ENCODE data around the gene BRWD1.
A peak's percentile ranks its signal among the peaks of the same experiment; 100 is the strongest.
"Not testable (repeated sequence)": the region's sequence is repeated elsewhere in the genome, so short reads cannot be mapped to it uniquely, and the experiment has no call there.

Gene BRWD1

DNA sequence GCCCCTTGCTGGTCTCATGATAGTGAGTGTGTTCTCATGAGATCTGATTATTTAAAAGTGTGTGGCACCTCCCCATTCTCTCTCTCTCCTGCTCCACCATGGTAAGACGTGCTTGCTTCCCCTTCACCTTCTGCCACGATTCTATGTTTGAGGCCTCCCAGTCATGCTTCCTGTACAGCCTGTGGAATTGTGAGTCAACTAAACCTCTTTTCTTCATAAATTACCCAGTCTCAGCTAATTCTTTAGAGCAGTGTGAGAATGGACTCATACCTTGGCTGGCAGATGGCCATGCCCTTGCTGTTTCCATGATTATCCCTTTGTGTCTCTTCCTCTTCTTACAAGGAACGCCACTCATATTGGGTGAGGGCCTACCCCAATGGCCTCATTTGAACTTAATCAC, 170.5 kb downstream of the BRWD1 start:
- H3K36me3 ChIP-seq (ENCODE audit: control insufficient read depth in 2 of 2, insufficient read depth in 2 of 2, low read length in 2 of 2): no peaks in the 10 kb centered on the region
- no peak overlapping the region for H3K27ac ChIP-seq (ENCODE audit: low read depth in 2 of 2, low read length in 2 of 2)
- no peak overlapping the region for H3K9ac ChIP-seq (ENCODE audit: low read depth in 1 of 2, low read length in 2 of 2)
- H3K9me3 ChIP-seq (ENCODE audit: control insufficient read depth in 2 of 2, low read length in 2 of 2): no peaks in the 10 kb centered on the region
- H3K4me1 ChIP-seq (ENCODE audit: control insufficient read depth in 2 of 2, insufficient read depth in 2 of 2, low read length in 2 of 2): peaks cover 0 to 13% of the 10 kb centered on the region in 2 donors
- no peaks in the 10 kb centered on the region for H3K27me3 ChIP-seq (ENCODE audit: control insufficient read depth in 2 of 2, insufficient read depth in 2 of 2, low read length in 2 of 2)
- no peak overlapping the region for H3K4me3 ChIP-seq (ENCODE audit: low read length in 2 of 2)

DNA sequence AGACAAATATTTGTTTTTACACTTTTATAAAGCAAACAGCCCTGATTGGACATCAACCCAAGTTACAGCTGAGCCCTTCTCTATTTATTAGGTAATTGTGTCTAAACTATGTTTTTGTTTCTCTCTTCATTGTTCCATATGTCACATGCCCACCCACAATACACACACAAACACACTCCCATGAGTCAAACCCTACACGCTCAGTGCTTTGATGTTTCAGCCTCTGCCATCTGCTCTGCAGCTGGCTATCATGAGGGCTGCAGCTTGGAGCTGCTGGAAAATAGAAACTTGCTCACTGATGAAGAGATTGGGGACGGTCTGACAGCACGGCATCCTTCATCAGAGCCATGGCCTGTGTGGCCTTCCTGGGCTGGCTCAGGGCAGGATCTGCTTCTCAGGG, 171.9 kb downstream of the BRWD1 start:
- peaks cover 0 to 13% of the 10 kb centered on the region in 2 donors for H3K4me1 ChIP-seq (ENCODE audit: control insufficient read depth in 2 of 2, insufficient read depth in 2 of 2, low read length in 2 of 2)
- no peak overlapping the region for H3K9ac ChIP-seq (ENCODE audit: low read depth in 1 of 2, low read length in 2 of 2)
- no peaks in the 10 kb centered on the region for H3K27me3 ChIP-seq (ENCODE audit: control insufficient read depth in 2 of 2, insufficient read depth in 2 of 2, low read length in 2 of 2)
- H3K4me3 ChIP-seq (ENCODE audit: low read length in 2 of 2): peak overlapping the region in 1 of 2 donors; percentile 7
- no peaks in the 10 kb centered on the region for H3K9me3 ChIP-seq (ENCODE audit: control insufficient read depth in 2 of 2, low read length in 2 of 2)
- peak overlapping the region in 1 of 2 donors; percentile 50 for H3K27ac ChIP-seq (ENCODE audit: low read depth in 2 of 2, low read length in 2 of 2)
- H3K36me3 ChIP-seq (ENCODE audit: control insufficient read depth in 2 of 2, insufficient read depth in 2 of 2, low read length in 2 of 2): no peaks in the 10 kb centered on the region

DNA sequence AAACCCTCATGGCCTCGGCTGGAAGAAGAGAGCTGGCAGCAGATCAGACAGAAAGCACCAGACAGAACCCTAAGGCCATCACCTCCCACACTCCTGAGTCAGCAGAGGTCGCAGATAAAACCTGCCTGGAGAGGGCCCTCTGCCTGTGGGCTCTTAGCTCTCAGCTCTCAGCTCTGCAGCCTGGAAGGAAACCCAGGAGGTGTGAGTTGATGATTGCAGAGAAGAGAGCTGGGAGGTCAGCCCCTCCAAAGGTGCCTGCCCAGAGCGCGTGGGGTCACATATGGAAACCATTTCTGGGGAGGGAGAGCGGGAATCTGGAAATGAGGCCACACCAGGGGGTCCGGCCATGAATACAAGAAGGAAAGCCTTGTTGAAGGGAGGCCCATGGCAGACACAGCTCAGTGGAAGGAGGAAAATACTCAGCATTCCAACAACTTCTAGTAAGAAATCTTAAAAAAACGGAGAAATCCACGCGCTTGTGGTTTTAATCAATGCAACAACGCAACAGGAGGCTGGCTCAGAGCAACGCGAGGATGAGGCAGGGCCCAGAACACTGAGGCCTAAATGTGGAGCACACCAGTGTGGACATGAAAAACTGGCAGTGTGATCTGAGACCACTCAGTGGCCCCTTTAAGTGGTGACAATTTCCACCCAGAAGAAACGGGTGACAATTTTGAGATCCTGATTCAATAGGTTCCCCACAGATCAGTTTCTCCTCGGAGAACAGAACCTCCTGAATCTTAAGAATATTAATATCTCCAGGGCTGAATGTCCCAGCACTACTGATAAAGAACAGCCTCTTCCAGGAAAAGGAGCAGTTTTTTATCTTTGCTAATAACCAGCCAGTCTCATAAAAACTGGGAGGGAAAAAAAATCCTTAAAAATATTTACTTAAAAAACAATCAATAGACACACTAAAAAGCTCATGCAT, 175.9 kb downstream of the BRWD1 start:
- Histone ChIP-seq H3K9me3 (ENCODE audit: control insufficient read depth in 2 of 2, low read length in 2 of 2) (no peaks in the 10 kb centered on the region), H3K27ac (ENCODE audit: low read depth in 2 of 2, low read length in 2 of 2) (no peak overlapping the region), H3K4me3 (ENCODE audit: low read length in 2 of 2) (no peak overlapping the region), H3K36me3 (ENCODE audit: control insufficient read depth in 2 of 2, insufficient read depth in 2 of 2, low read length in 2 of 2) (no peaks in the 10 kb centered on the region), H3K9ac (ENCODE audit: low read depth in 1 of 2, low read length in 2 of 2) (no peak overlapping the region), H3K4me1 (ENCODE audit: control insufficient read depth in 2 of 2, insufficient read depth in 2 of 2, low read length in 2 of 2) (peaks cover 0 to 13% of the 10 kb centered on the region in 2 donors), H3K27me3 (ENCODE audit: control insufficient read depth in 2 of 2, insufficient read depth in 2 of 2, low read length in 2 of 2) (no peaks in the 10 kb centered on the region)

DNA sequence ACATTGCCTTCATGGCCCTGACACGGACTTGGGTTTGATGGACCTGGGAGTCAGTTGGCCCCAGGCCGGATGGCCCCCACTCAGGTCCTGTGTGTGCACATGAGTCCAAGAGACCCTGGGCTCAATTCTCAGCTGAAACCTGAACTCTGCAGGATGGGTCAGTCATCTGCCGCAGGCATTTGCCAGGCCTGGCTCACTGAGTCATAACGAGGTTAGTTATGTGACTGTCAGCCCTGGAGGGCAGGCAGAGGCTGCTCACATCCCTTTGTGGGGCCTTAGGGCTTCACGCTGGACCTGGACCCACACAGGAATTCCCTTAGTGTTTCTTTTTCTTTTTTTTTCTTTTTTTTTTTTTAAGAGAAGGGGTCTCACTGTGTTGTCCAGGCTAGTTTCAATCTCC, 176.7 kb downstream of the BRWD1 start:
- Histone ChIP-seq H3K27me3 (ENCODE audit: control insufficient read depth in 2 of 2, insufficient read depth in 2 of 2, low read length in 2 of 2) (no peaks in the 10 kb centered on the region), H3K36me3 (ENCODE audit: control insufficient read depth in 2 of 2, insufficient read depth in 2 of 2, low read length in 2 of 2) (no peaks in the 10 kb centered on the region), H3K4me1 (ENCODE audit: control insufficient read depth in 2 of 2, insufficient read depth in 2 of 2, low read length in 2 of 2) (peaks cover 0 to 7% of the 10 kb centered on the region in 2 donors), H3K9ac (ENCODE audit: low read depth in 1 of 2, low read length in 2 of 2) (no peak overlapping the region), H3K27ac (ENCODE audit: low read depth in 2 of 2, low read length in 2 of 2) (no peak overlapping the region), H3K9me3 (ENCODE audit: control insufficient read depth in 2 of 2, low read length in 2 of 2) (no peaks in the 10 kb centered on the region), H3K4me3 (ENCODE audit: low read length in 2 of 2) (no peak overlapping the region)

DNA sequence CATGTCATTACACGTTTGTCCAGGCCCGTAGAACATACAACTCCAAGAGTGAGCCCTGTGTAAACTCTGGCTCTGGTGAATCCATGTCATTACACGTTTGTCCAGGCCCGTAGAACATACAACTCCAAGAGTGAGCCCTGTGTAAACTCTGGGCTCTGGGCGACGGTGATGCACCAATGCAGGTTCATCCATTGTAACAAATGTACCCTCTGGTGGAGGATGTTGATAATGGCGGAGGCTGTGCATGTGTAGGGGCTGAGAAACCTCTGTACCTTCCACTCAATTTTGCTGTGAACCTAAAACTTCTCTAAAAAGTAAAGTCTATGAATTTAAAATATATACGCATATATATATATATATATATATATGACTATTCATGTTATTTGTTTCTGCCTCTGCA, 177.3 kb downstream of the BRWD1 start:
- H3K27ac ChIP-seq (ENCODE audit: low read depth in 2 of 2, low read length in 2 of 2); H3K9me3 ChIP-seq (ENCODE audit: control insufficient read depth in 2 of 2, low read length in 2 of 2); H3K4me3 ChIP-seq (ENCODE audit: low read length in 2 of 2); H3K9ac ChIP-seq (ENCODE audit: low read depth in 1 of 2, low read length in 2 of 2); H3K4me1 ChIP-seq (ENCODE audit: control insufficient read depth in 2 of 2, insufficient read depth in 2 of 2, low read length in 2 of 2); H3K36me3 ChIP-seq (ENCODE audit: control insufficient read depth in 2 of 2, insufficient read depth in 2 of 2, low read length in 2 of 2); H3K27me3 ChIP-seq (ENCODE audit: control insufficient read depth in 2 of 2, insufficient read depth in 2 of 2, low read length in 2 of 2): not testable (repeated sequence)

DNA sequence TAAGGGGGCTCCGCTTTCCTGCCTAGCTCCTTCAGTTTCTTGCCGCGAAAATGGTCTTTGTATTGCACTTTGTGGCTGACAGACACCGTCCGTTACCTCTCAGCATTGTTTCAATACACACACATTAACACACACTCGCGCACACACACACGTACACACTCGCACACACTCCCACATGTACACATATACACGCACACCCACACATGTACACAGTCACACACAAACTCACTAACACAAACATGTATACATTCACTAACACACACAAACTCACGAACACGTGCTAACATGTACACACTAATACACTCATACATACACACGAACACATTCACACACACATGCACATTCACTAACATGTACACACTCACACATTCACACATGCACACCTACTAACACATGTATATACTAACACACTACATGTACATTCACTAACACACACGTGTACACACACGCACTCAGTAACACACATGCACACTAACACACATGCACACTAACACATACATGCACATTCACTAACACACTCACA, 179.1 kb downstream of the BRWD1 start:
- H3K27ac ChIP-seq (ENCODE audit: low read depth in 2 of 2, low read length in 2 of 2): no peak overlapping the region
- H3K27me3 ChIP-seq (ENCODE audit: control insufficient read depth in 2 of 2, insufficient read depth in 2 of 2, low read length in 2 of 2): no peaks in the 10 kb centered on the region
- no peak overlapping the region for H3K9ac ChIP-seq (ENCODE audit: low read depth in 1 of 2, low read length in 2 of 2)
- H3K9me3 ChIP-seq (ENCODE audit: control insufficient read depth in 2 of 2, low read length in 2 of 2): no peaks in the 10 kb centered on the region
- H3K4me3 ChIP-seq (ENCODE audit: low read length in 2 of 2): no peak overlapping the region
- no peaks in the 10 kb centered on the region for H3K36me3 ChIP-seq (ENCODE audit: control insufficient read depth in 2 of 2, insufficient read depth in 2 of 2, low read length in 2 of 2)
- no peaks in the 10 kb centered on the region for H3K4me1 ChIP-seq (ENCODE audit: control insufficient read depth in 2 of 2, insufficient read depth in 2 of 2, low read length in 2 of 2)

All from mucosa of rectum (tissue), 2 donors.